K562 (cell line): ENCODE data around the gene AMN1. TPM values are rescaled to one million over a fixed set of nuclear protein-coding genes. Genes with fewer than 3 reads are reported as not detected.

Source experiments
- ARID2 ChIP-seq: fragments of 450-650 bp; IDR thresholded peaks from 2 replicates; pipeline ENCODE4 v1.6.1; 2017; ENCODE audit warnings: antibody characterized with exemption, mild to moderate bottlenecking
- ARID4B ChIP-seq: sonication (generic); formaldehyde crosslinking; IDR thresholded peaks from 2 replicates; pipeline ENCODE4 v1.8.0; 2022; ENCODE audit warnings: mild to moderate bottlenecking, missing genetic modification reagents
- BACH1 ChIP-seq: fragments of 200-800 bp; sonication (Bioruptor generic); IDR thresholded peaks from 2 replicates; pipeline ENCODE4 v1.6.1; 2016; ENCODE audit warnings: missing genetic modification characterization, missing compliant biosample characterization
- CCAR2 ChIP-seq: fragments of 200-400 bp; formaldehyde crosslinking; IDR thresholded peaks from 2 replicates; pipeline ENCODE4 v1.6.1; 2017; ENCODE audit warnings: mild to moderate bottlenecking, low read depth, low read length
- CEBPG ChIP-seq, 3 experiments: fragments of 200-800 bp in 1 of 3; sonication (Bioruptor generic) in 1 of 3; sonication (generic) in 1 of 3; formaldehyde crosslinking in 1 of 3; IDR thresholded peaks in 2 of 3; conservative IDR thresholded peaks in 1 of 3; 2 replicates each; pipeline versions ENCODE4 v1.6.1 to v1.8.0; 2016 to 2022; ENCODE audit warnings: missing compliant biosample characterization in 2 of 3, missing genetic modification characterization in 2 of 3, mild to moderate bottlenecking in 1 of 3, missing genetic modification reagents in 1 of 3
- CHD4 ChIP-seq: fragments of 200-600 bp; sonication (generic); IDR thresholded peaks from 3 replicates; pipeline ENCODE4 v1.6.1; 2012; ENCODE audit warnings: low read depth, mild to moderate bottlenecking, mixed read lengths, low read length, inconsistent platforms; ENCODE audit not compliant: insufficient read depth, insufficient replicate concordance, poor library complexity, severe bottlenecking
- CREBBP ChIP-seq: IDR thresholded peaks from one replicate; pipeline ENCODE4 v1.6.1; 2012; ENCODE audit warnings: low read depth, mild to moderate bottlenecking, control low read depth, inconsistent platforms, low read length
- CXXC5 ChIP-seq: fragments of 250-450 bp; sonication (Bioruptor Pico); IDR thresholded peaks from 2 replicates; pipeline ENCODE4 v1.8.0; 2022; ENCODE audit warnings: inconsistent platforms, mild to moderate bottlenecking, moderate library complexity
- HCFC1 ChIP-seq: IDR thresholded peaks from 2 replicates; pipeline ENCODE4 v1.6.1; 2012; ENCODE audit warnings: low read depth, low read length, improper control_type of control experiment
- IRF9 ChIP-seq: fragments of 450-650 bp; IDR thresholded peaks from 2 replicates; pipeline ENCODE4 v1.6.1; 2016; ENCODE audit warnings: missing biosample characterization, missing genetic modification characterization
- MCM3 ChIP-seq: fragments of 450-650 bp; IDR thresholded peaks from 2 replicates; pipeline ENCODE4 v1.6.1; 2016
- NELFE ChIP-seq: IDR thresholded peaks from 2 replicates; pipeline ENCODE4 v1.6.1; 2011; ENCODE audit warnings: mild to moderate bottlenecking; ENCODE audit not compliant: insufficient read depth, insufficient read length
- NFIC ChIP-seq: fragments of 450-650 bp; IDR thresholded peaks from 2 replicates; pipeline ENCODE4 v1.6.1; 2017; ENCODE audit warnings: mild to moderate bottlenecking, inconsistent platforms
- PTTG1 ChIP-seq: fragments of 450-650 bp; IDR thresholded peaks from 2 replicates; pipeline ENCODE4 v1.6.1; 2016; ENCODE audit warnings: low read depth, mild to moderate bottlenecking, missing genetic modification characterization, missing compliant biosample characterization
- TAF1 ChIP-seq: IDR thresholded peaks from 2 replicates; pipeline ENCODE4 v1.6.1; 2011; ENCODE audit warnings: mild to moderate bottlenecking, low read length, moderate library complexity; ENCODE audit not compliant: insufficient read depth, control insufficient read depth, severe bottlenecking; ENCODE audit errors: extremely low read depth
- TARDBP ChIP-seq: fragments of 450-650 bp; IDR thresholded peaks from 2 replicates; pipeline ENCODE4 v1.6.1; 2016
- TEAD1 ChIP-seq, 2 experiments: fragments of 450-650 bp in 1 of 2; sonication (generic) in 1 of 2; formaldehyde crosslinking; IDR thresholded peaks; 2 replicates each; pipeline versions ENCODE4 v1.4.0 to v1.8.0; 2020 to 2022; ENCODE audit warnings: mild to moderate bottlenecking in 2 of 2, missing genetic modification reagents in 1 of 2
- XRCC4 ChIP-seq: IDR thresholded peaks from one replicate; pipeline ENCODE4 v1.6.1; 2011; ENCODE audit not compliant: insufficient read depth, insufficient read length; ENCODE audit errors: extremely low read depth
- ZBTB26 ChIP-seq: fragments of 450-650 bp; formaldehyde crosslinking; IDR thresholded peaks from 2 replicates; pipeline ENCODE4 v1.4.0; 2022; ENCODE audit warnings: missing genetic modification characterization
- ZNF12 ChIP-seq: sonication (generic); formaldehyde crosslinking; IDR thresholded peaks from 2 replicates; pipeline ENCODE4 v1.4.0; 2020; ENCODE audit warnings: mild to moderate bottlenecking, missing genetic modification reagents
- ZNF134 ChIP-seq: fragments of 250-450 bp; sonication (Bioruptor Pico); conservative IDR thresholded peaks from 2 replicates; pipeline ENCODE4 v1.4.0; 2020
- ZNF507 ChIP-seq: conservative IDR thresholded peaks from 2 replicates; pipeline ENCODE4 v1.6.1; 2017; ENCODE audit warnings: missing genetic modification characterization, missing compliant biosample characterization
- ZZZ3 ChIP-seq: fragments of 450-650 bp; IDR thresholded peaks from 2 replicates; pipeline ENCODE4 v1.6.1; 2016; ENCODE audit warnings: antibody characterized with exemption, mild to moderate bottlenecking, moderate library complexity
- polyA plus RNA-seq, 8 experiments: library from polyadenylated mRNA; depleted of rRNA in 4 of 8; stranded (reverse) in 5 of 8; unstranded in 3 of 8; fragments of >200 nt; fragmentation: Nextera tagmentation in 2 of 8; fragmentation: Illumina TruSeq in 1 of 8; extraction: Ambion mirVana in 2 of 8; extraction: Trizol in 1 of 8; gene quantifications; 2 replicates each; pipeline versions ENCODE4 v1.2.1 to v1.2.3, GENCODE V29; 2011 to 2014; ENCODE audit warnings: inconsistent platforms in 1 of 8, missing spikeins in 1 of 8
- total RNA-seq, 7 experiments: library from RNA; depleted of rRNA in 6 of 7; stranded (reverse); fragments of >200 nt in 6 of 7; fragmentation: Illumina TruSeq in 2 of 7; extraction: Trizol in 2 of 7; gene quantifications; 2 replicates each; pipeline versions ENCODE4 v1.2.1 to v1.2.3, GENCODE V29; 2011 to 2021; ENCODE audit warnings: low replicate concordance in 1 of 7

AMN1 gene
- total and polyA plus RNA-seq, 9 of the 15 experiments (the other 6 are each of a cell fraction or from before 2014, with no cell fraction given) = 5.2 to 27.6 (median 13.0) TPM

GRCh38 chr12:31749024-31749704 is 20.3 kb upstream of the AMN1 start (continued):
- peak; percentile 89 for TF ChIP-seq CEBPG (CRISPR knock-in tag; IDR thresholded peaks at IDR 0.05)
- peak; percentile 93 to 99 for TF ChIP-seq CEBPG (tag; conservative IDR thresholded peaks at IDR 0.05 in 1 of 2, IDR thresholded peaks at IDR 0.05 in 1 of 2)
- TF ChIP-seq CHD4 = no peak
- TF ChIP-seq CREBBP = no peak
- TF ChIP-seq ARID2 = no peak
- peak; percentile 87 for TF ChIP-seq IRF9 (tag)
- TF ChIP-seq MCM3 = no peak
- TF ChIP-seq TAF1 = no peak
- TF ChIP-seq XRCC4 = no peak
- TF ChIP-seq ZNF134 (CRISPR knock-in tag) = no peak
- peak; percentile 80 for TF ChIP-seq CXXC5 (CRISPR knock-in tag)
- no peak for TF ChIP-seq CCAR2
- no peak for TF ChIP-seq HCFC1
- TF ChIP-seq ZNF507 = no peak
- no peak for TF ChIP-seq PTTG1
- TF ChIP-seq TEAD1 (CRISPR knock-in tag; IDR thresholded peaks at IDR 0.05) = no peak
- no peak for TF ChIP-seq ZNF12 (CRISPR knock-in tag)
- TF ChIP-seq TARDBP = no peak
- no peak for TF ChIP-seq ZBTB26 (CRISPR knock-in tag)
- no peak for TF ChIP-seq ZZZ3
- no peak for TF ChIP-seq NELFE
- TF ChIP-seq BACH1 (tag) = peak; percentile 89
- no peak for TF ChIP-seq ARID4B (CRISPR knock-in tag)
- TF ChIP-seq NFIC = peak; percentile 60
